22Rv1 (cell line): ENCODE data around the gene CCL8.

Experiments
- ZFX ChIP-seq: fragments of 450-650 bp; IDR thresholded peaks from 2 replicates; pipeline ENCODE4 v1.6.1; 2017; ENCODE audit warnings: antibody characterized with exemption, borderline replicate concordance
- TF ChIP-seq, protein P1 (sequence below): fragments of 450-650 bp; IDR thresholded peaks from 2 replicates; pipeline ENCODE4 v1.5.1; 2017; ENCODE audit warnings: mild to moderate bottlenecking

GRCh38 chr17:34287875-34288274 is 31.4 kb upstream of the CCL8 start:
- TF ChIP-seq, protein P1, sequence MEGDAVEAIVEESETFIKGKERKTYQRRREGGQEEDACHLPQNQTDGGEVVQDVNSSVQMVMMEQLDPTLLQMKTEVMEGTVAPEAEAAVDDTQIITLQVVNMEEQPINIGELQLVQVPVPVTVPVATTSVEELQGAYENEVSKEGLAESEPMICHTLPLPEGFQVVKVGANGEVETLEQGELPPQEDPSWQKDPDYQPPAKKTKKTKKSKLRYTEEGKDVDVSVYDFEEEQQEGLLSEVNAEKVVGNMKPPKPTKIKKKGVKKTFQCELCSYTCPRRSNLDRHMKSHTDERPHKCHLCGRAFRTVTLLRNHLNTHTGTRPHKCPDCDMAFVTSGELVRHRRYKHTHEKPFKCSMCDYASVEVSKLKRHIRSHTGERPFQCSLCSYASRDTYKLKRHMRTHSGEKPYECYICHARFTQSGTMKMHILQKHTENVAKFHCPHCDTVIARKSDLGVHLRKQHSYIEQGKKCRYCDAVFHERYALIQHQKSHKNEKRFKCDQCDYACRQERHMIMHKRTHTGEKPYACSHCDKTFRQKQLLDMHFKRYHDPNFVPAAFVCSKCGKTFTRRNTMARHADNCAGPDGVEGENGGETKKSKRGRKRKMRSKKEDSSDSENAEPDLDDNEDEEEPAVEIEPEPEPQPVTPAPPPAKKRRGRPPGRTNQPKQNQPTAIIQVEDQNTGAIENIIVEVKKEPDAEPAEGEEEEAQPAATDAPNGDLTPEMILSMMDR: no peak
- TF ChIP-seq ZFX: no peak
